ENCODE data around the gene ZNF112. TPM values are rescaled to one million over a fixed set of nuclear protein-coding genes. Genes with fewer than 3 reads are reported as not detected.
"Not testable (repeated sequence)": the region's sequence is repeated elsewhere in the genome, so short reads cannot be mapped to it uniquely, and the experiment has no call there.

Gene ZNF112
- 10 to 100 TPM in 1 of 4 donors, 1 to 10 TPM in 3; 4.3 to 10.9 (median 5.1) TPM for total RNA-seq

DNA sequence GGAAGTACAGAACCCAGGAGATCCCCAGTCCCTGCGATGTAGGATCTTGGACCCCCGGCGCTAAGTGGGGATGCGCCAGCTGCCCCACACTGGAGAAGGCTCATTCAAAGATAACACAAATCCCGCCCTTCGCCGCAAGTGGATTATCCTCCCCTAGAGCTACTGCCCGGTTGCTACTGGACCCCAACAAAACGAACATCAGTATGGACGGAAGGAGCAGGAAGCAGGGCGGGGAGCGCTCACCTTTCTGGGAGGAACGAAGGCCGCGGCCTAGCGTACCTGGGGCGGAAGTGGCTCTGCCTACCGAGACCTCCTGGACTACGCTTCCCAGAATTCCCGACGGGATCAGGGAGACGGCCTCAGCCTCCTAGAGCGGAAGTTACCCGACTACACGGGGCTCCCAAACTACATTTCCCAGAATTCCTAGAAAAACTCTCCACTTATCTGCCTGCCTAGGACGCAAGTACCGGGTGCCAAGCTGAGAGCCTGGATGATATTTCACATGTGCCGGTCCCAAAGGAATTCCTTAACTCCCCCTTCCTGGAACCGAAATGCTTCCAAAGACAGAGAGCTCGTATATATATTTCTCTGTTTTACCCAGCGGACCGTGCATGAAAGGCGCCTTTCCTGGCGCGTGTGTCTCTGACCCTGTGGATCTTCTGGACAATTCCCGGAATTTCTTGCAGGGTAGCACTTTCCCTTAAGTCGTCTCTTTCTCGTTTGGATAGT, at the start of gene ZNF112:
Gene ZNF112, minus strand, starts transcription at position 298 of the 729 bp plus-strand sequence. CDS start 16,141 bp downstream, outside the sequence.
- ATAC-seq: peak; percentile 100
- Histone ChIP-seq H3K36me3 (no peaks in the 10 kb centered on the region), H3K9me3 (peaks cover 0 to 14% (median 0%) of the 10 kb centered on the region in 3 donors), H3K27ac (peak within 1 kb of the TSS in 3 of 4 donors; percentile 66 to 71 (median 66)), H3K4me1 (peaks cover 0 to 14% (median 0%) of the 10 kb centered on the region in 3 donors), H3K4me3 (peak within 1 kb of the TSS; percentile 38 to 57), H3K27me3 (peaks cover 6% of the 10 kb centered on the region)
- 0 to 5% methylated on average over 10 to 14 of the region's 38 CpGs for WGBS, 2 donors (ENCODE audit: low coverage in 1 of 2)
- peak; percentile 44 for TF ChIP-seq POLR2AphosphoS5 (IDR thresholded peaks at IDR 0.05)
- no peak for TF ChIP-seq EP300 (IDR thresholded peaks at IDR 0.05)
- TF ChIP-seq POLR2A (IDR thresholded peaks at IDR 0.05): no peak
- TF ChIP-seq CTCF (IDR thresholded peaks at IDR 0.05): no peak

- TF ChIP-seq POLR2AphosphoS5 (IDR thresholded peaks at IDR 0.05) (peak; percentile 33), POLR2A (IDR thresholded peaks at IDR 0.05) (no peak), EP300 (IDR thresholded peaks at IDR 0.05) (no peak)
- 6 to 12% methylated on average over 16 to 30 of the region's 43 CpGs for WGBS, 2 donors (ENCODE audit: low coverage in 1 of 2)
- Histone ChIP-seq H3K27me3 (no peaks in the 10 kb centered on the region), H3K4me1 (peaks cover 0 to 8% (median 0%) of the 10 kb centered on the region in 3 donors), H3K9me3 (peaks cover 0 to 48% (median 0%) of the 10 kb centered on the region in 3 donors), H3K36me3 (peaks cover 0 to 14% of the 10 kb centered on the region in 2 donors), H3K4me3 (peak within 1 kb of the TSS; percentile 59 to 86), H3K27ac (peak within 1 kb of the TSS; percentile 17 to 76 (median 66))
- peak; percentile 99 for ATAC-seq
Measured at GRCh38 chr19:44401139-44402115, 44.9 kb upstream of the ZNF112 start, which contains the start of gene ZNF285. Gene ZNF285, minus strand, starts transcription at chr19:44401608. Its CDS starts 4,395 bp downstream, at chr19:44397213.

- 83 to 98% methylated on average over 4 of the region's 4 CpGs for WGBS, 2 donors (ENCODE audit: low coverage in 1 of 2)
- not testable (repeated sequence) for H3K27me3 ChIP-seq, H3K4me1 ChIP-seq, ATAC-seq, H3K27ac ChIP-seq, H3K4me3 ChIP-seq
- H3K9me3 ChIP-seq: peaks cover 0 to 65% (median 0%) of the 10 kb centered on the region in 3 donors
- H3K36me3 ChIP-seq: peaks cover 0 to 80% of the 10 kb centered on the region in 2 donors
Measured at GRCh38 chr19:44389268-44389667, 32.8 kb upstream of the ZNF112 start.

DNA sequence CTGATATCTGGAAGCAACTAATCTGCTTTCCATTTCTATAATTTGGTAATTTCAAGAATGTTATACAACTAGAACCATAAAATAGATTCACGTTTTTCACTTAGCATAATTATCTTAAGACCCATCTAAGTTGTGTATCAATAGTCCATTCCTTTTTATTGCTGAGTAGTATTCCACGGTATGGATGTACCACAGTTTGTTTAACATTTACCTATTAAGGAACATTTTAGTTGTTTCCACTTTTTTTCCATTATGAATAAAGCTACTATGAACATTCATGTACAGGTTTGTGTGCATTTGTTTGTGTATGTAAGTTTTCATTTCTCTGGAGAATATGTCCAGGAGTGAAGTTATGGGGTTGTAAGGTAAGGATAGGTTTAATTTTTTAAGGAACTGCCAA, 18.3 kb upstream of the ZNF112 start:
- no peak for ATAC-seq
- 43 to 60% methylated on average over 2 of the region's 2 CpGs for WGBS, 2 donors (ENCODE audit: low coverage in 1 of 2)
- no peak for TF ChIP-seq CTCF (IDR thresholded peaks at IDR 0.05)
- no peak for TF ChIP-seq EP300 (IDR thresholded peaks at IDR 0.05)
- TF ChIP-seq POLR2AphosphoS5 (IDR thresholded peaks at IDR 0.05): no peak
- no peak for TF ChIP-seq POLR2A (IDR thresholded peaks at IDR 0.05)
- H3K4me1 ChIP-seq: no peaks in the 10 kb centered on the region
- peaks cover 0 to 37% (median 0%) of the 10 kb centered on the region in 3 donors for H3K9me3 ChIP-seq
- no peaks in the 10 kb centered on the region for H3K27me3 ChIP-seq
- no peaks in the 10 kb centered on the region for H3K36me3 ChIP-seq
- H3K27ac ChIP-seq: no peak overlapping the region
- H3K4me3 ChIP-seq: no peak overlapping the region

GRCh38 chr19:44371815-44372480, 15.5 kb upstream of the ZNF112 start:
- Histone ChIP-seq H3K4me3 (no peak overlapping the region), H3K4me1 (no peaks in the 10 kb centered on the region), H3K27me3 (peaks cover 5% of the 10 kb centered on the region), H3K9me3 (peaks cover 0 to 52% (median 0%) of the 10 kb centered on the region in 3 donors), H3K27ac (no peak overlapping the region), H3K36me3 (no peaks in the 10 kb centered on the region)
- no peak for ATAC-seq
- WGBS, 2 donors (ENCODE audit: low coverage in 1 of 2): 55 to 64% methylated on average over 7 to 8 of the region's 20 CpGs
- TF ChIP-seq POLR2A (IDR thresholded peaks at IDR 0.05) (no peak), POLR2AphosphoS5 (IDR thresholded peaks at IDR 0.05) (no peak), CTCF (IDR thresholded peaks at IDR 0.05) (no peak), EP300 (IDR thresholded peaks at IDR 0.05) (no peak)

All from gastroesophageal sphincter (tissue), 4 donors.